Camera-type eye (tissue), 1 donor: Measurements from ENCODE around the gene ARHGAP36. TPM values are rescaled to one million over a fixed set of nuclear protein-coding genes. Genes with fewer than 3 reads are reported as not detected.

ENCODE experiments used
- total RNA-seq: library from RNA; depleted of rRNA; stranded (reverse); fragments of >200 nt; gene quantifications from one replicate; pipeline ENCODE4 v1.2.3, GENCODE V29; 2014

ARHGAP36 gene, protein sequence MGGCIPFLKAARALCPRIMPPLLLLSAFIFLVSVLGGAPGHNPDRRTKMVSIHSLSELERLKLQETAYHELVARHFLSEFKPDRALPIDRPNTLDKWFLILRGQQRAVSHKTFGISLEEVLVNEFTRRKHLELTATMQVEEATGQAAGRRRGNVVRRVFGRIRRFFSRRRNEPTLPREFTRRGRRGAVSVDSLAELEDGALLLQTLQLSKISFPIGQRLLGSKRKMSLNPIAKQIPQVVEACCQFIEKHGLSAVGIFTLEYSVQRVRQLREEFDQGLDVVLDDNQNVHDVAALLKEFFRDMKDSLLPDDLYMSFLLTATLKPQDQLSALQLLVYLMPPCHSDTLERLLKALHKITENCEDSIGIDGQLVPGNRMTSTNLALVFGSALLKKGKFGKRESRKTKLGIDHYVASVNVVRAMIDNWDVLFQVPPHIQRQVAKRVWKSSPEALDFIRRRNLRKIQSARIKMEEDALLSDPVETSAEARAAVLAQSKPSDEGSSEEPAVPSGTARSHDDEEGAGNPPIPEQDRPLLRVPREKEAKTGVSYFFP
- 2.4 TPM for total RNA-seq

GRCh38 chrX:131058136-131058868 is at the start of gene ARHGAP36:
TSS of gene ARHGAP36 (plus strand) at chrX:131058346. CDS start at chrX:131081666, 23,320 bp downstream.

Other genes with a start within 250 kb of the ARHGAP36 start
- gene ENOX2, start 155.1 kb upstream of the ARHGAP36 start, total RNA-seq, result 15.9 TPM
- gene IGSF1, start 231.0 kb downstream of the ARHGAP36 start, total RNA-seq, result 8.0 TPM